K562 (cell line): Measurements from ENCODE around the gene PDE11A. TPM values are rescaled to one million over a fixed set of nuclear protein-coding genes. Genes with fewer than 3 reads are reported as not detected.

Experiments used
- ARID1B ChIP-seq: fragments of 450-650 bp; IDR thresholded peaks from 2 replicates; pipeline ENCODE4 v1.6.1; 2016; ENCODE audit warnings: antibody characterized with exemption, mild to moderate bottlenecking, inconsistent platforms
- DLX4 ChIP-seq: fragments of 250-450 bp; sonication (Bioruptor Pico); IDR thresholded peaks from 2 replicates; pipeline ENCODE4 v1.6.1; 2021; ENCODE audit warnings: mild to moderate bottlenecking
- E2F8 ChIP-seq: fragments of 450-650 bp; IDR thresholded peaks from 2 replicates; pipeline ENCODE4 v1.7.1; 2018; ENCODE audit warnings: mild to moderate bottlenecking, low read depth; ENCODE audit not compliant: partially characterized antibody
- GTF2A2 ChIP-seq: IDR thresholded peaks from 2 replicates; pipeline ENCODE4 v1.6.1; 2016; ENCODE audit warnings: mild to moderate bottlenecking, missing genetic modification characterization, missing compliant biosample characterization
- HES1 ChIP-seq: fragments of 450-650 bp; IDR thresholded peaks from 2 replicates; pipeline ENCODE4 v1.6.1; 2016; ENCODE audit warnings: low read depth, mild to moderate bottlenecking, moderate library complexity
- IRF2 ChIP-seq: sonication (generic); formaldehyde crosslinking; IDR thresholded peaks from 2 replicates; pipeline ENCODE4 v1.8.1; 2022; ENCODE audit warnings: mild to moderate bottlenecking, missing genetic modification reagents
- KHSRP ChIP-seq: fragments of 450-650 bp; IDR thresholded peaks from 2 replicates; pipeline ENCODE4 v1.6.1; 2017
- KLF16 ChIP-seq: IDR thresholded peaks from 2 replicates; pipeline ENCODE4 v1.6.1; 2016; ENCODE audit warnings: antibody characterized with exemption
- MEF2D ChIP-seq: conservative IDR thresholded peaks from 2 replicates; pipeline ENCODE4 v1.6.1; 2016; ENCODE audit warnings: low read depth, missing genetic modification characterization, missing compliant biosample characterization
- MEIS2 ChIP-seq: fragments of 450-650 bp; IDR thresholded peaks from 2 replicates; pipeline ENCODE4 v1.6.1; 2014; ENCODE audit warnings: mild to moderate bottlenecking; ENCODE audit not compliant: partially characterized antibody
- POLR2G ChIP-seq: fragments of 200-400 bp; formaldehyde crosslinking; IDR thresholded peaks from 2 replicates; pipeline ENCODE4 v1.6.1; 2017; ENCODE audit warnings: low read depth, mild to moderate bottlenecking, antibody characterized with exemption, low read length, moderate library complexity
- POLR3G ChIP-seq: IDR thresholded peaks from 2 replicates; pipeline ENCODE4 v1.6.1; 2011; ENCODE audit not compliant: insufficient read length, insufficient replicate concordance; ENCODE audit errors: extremely low read depth
- PRMT5 ChIP-seq: sonication (generic); formaldehyde crosslinking; IDR thresholded peaks from 2 replicates; pipeline ENCODE4 v1.5.0; 2020; ENCODE audit warnings: missing genetic modification reagents
- PTRF ChIP-seq: fragments of 450-650 bp; IDR thresholded peaks from 2 replicates; pipeline ENCODE4 v1.6.1; 2016; ENCODE audit warnings: mild to moderate bottlenecking, missing genetic modification characterization, missing compliant biosample characterization
- RAD21 ChIP-seq, 2 experiments: fragments of 250-450 bp in 1 of 2; fragments of 450-650 bp in 1 of 2; sonication (Bioruptor Pico) in 1 of 2; formaldehyde crosslinking in 1 of 2; IDR thresholded peaks in 1 of 2; conservative IDR thresholded peaks in 1 of 2; 2 replicates each; pipeline versions ENCODE4 v1.4.0 to v1.8.0; 2020 to 2022; ENCODE audit warnings: mild to moderate bottlenecking in 2 of 2, moderate library complexity in 1 of 2
- RFX7 ChIP-seq: fragments of 250-450 bp; sonication (Bioruptor Pico); IDR thresholded peaks from 2 replicates; pipeline ENCODE4 v1.5.1; 2021; ENCODE audit warnings: mild to moderate bottlenecking
- SMC3 ChIP-seq: conservative IDR thresholded peaks from 2 replicates; pipeline ENCODE4 v1.6.1; 2011; ENCODE audit warnings: low read depth, low read length, improper control_type of control experiment; ENCODE audit not compliant: insufficient read depth
- THRA ChIP-seq: fragments of 450-650 bp; IDR thresholded peaks from 2 replicates; pipeline ENCODE4 v1.6.1; 2017; ENCODE audit warnings: mild to moderate bottlenecking, moderate library complexity
- U2AF2 ChIP-seq: fragments of 200-400 bp; formaldehyde crosslinking; optimal IDR thresholded peaks from 2 replicates; pipeline ENCODE3; 2017; ENCODE audit warnings: low read depth, mild to moderate bottlenecking, low read length
- XRCC5 ChIP-seq: fragments of 200-400 bp; formaldehyde crosslinking; IDR thresholded peaks from 2 replicates; pipeline ENCODE4 v1.6.1; 2017; ENCODE audit warnings: low read depth, mild to moderate bottlenecking, low read length
- ZKSCAN8 ChIP-seq: fragments of 200-800 bp; sonication (Bioruptor generic); IDR thresholded peaks from 2 replicates; pipeline ENCODE4 v1.6.1; 2016; ENCODE audit warnings: missing genetic modification characterization, missing compliant biosample characterization
- ZNF232 ChIP-seq: sonication (generic); formaldehyde crosslinking; IDR thresholded peaks from 2 replicates; pipeline ENCODE4 v1.8.0; 2022; ENCODE audit warnings: mild to moderate bottlenecking, missing genetic modification reagents
- ZNF644 ChIP-seq: fragments of 200-800 bp; sonication (Bioruptor generic); IDR thresholded peaks from 2 replicates; pipeline ENCODE4 v1.6.1; 2016; ENCODE audit warnings: low read depth, missing genetic modification characterization, missing compliant biosample characterization
- ZNF77 ChIP-seq: fragments of 250-450 bp; sonication (Bioruptor Pico); IDR thresholded peaks from 2 replicates; pipeline ENCODE4 v1.5.0; 2020
- polyA plus RNA-seq, 8 experiments: library from polyadenylated mRNA; depleted of rRNA in 4 of 8; stranded (reverse) in 5 of 8; unstranded in 3 of 8; fragments of >200 nt; fragmentation: Nextera tagmentation in 2 of 8; fragmentation: Illumina TruSeq in 1 of 8; extraction: Ambion mirVana in 2 of 8; extraction: Trizol in 1 of 8; gene quantifications; 2 replicates each; pipeline versions ENCODE4 v1.2.1 to v1.2.3, GENCODE V29; 2011 to 2014; ENCODE audit warnings: inconsistent platforms in 1 of 8, missing spikeins in 1 of 8
- total RNA-seq, 7 experiments: library from RNA; depleted of rRNA in 6 of 7; stranded (reverse); fragments of >200 nt in 6 of 7; fragmentation: Illumina TruSeq in 2 of 7; extraction: Trizol in 2 of 7; gene quantifications; 2 replicates each; pipeline versions ENCODE4 v1.2.1 to v1.2.3, GENCODE V29; 2011 to 2021; ENCODE audit warnings: low replicate concordance in 1 of 7

Gene PDE11A
- total and polyA plus RNA-seq, 9 of the 15 experiments (the other 6 are each of a cell fraction or from before 2014, with no cell fraction given), result 3.2 to 22.1 (median 5.7) TPM

GRCh38 chr2:177763531-177764265, 308.9 kb downstream of the PDE11A start (continued):
- TF ChIP-seq THRA (no peak), MEF2D (no peak), RFX7 (CRISPR knock-in tag) (no peak), DLX4 (CRISPR knock-in tag) (no peak), ZNF232 (CRISPR knock-in tag) (no peak), SMC3 (peak; percentile 76), GTF2A2 (no peak), RAD21 (CRISPR knock-in tag; conservative IDR thresholded peaks at IDR 0.05 in 1 of 2, IDR thresholded peaks at IDR 0.05 in 1 of 2) (peak; percentile 69 to 77), HES1 (no peak), ZNF644 (tag) (no peak), MEIS2 (no peak), U2AF2 (no peak), POLR3G (no peak), POLR2G (no peak), KHSRP (no peak), IRF2 (no peak), PTRF (tag) (no peak), PRMT5 (CRISPR knock-in tag) (no peak), XRCC5 (peak; percentile 82), KLF16 (peak; percentile 34; the same call in 1 of the 2 replicates), ZKSCAN8 (CRISPR knock-in tag) (no peak), E2F8 (no peak), ZNF77 (CRISPR knock-in tag) (no peak), ARID1B (no peak)
